SK-N-SH (cell line): ENCODE measurements around the gene CDIPT. TPM values are rescaled to one million over a fixed set of nuclear protein-coding genes. Genes with fewer than 3 reads are reported as not detected.

Source experiments
- CTCF ChIA-PET: fragments of 300-600, 350-600 bp; formaldehyde crosslinking; extraction: SDS; loops from one replicate; lab custom pipeline; 2021; lab: Yijun Ruan, JAX
- POLR2A ChIA-PET: fragments of 350-600 bp; sonication (Branson Sonifier 250); formaldehyde crosslinking; extraction: SDS; loops from one replicate; lab custom pipeline; 2020; ENCODE audit warnings: antibody characterized with exemption, inconsistent platforms; lab: Yijun Ruan, JAX
- DNase-seq: peaks from one replicate; pipeline ENCODE4 v3.0.0; 2012
- H2AFZ ChIP-seq: fragments of 200-600 bp; sonication (generic); 2 replicates; pipeline ENCODE4 v1.8.1; 2016; ENCODE audit warnings: antibody characterized with exemption, mild to moderate bottlenecking, low read depth
- H3F3A ChIP-seq: fragments of 200-600 bp; sonication (generic); replicated peaks from 2 replicates; pipeline ENCODE3; 2016; ENCODE audit warnings: antibody characterized with exemption, mild to moderate bottlenecking; ENCODE audit not compliant: insufficient read depth
- H3K27ac ChIP-seq, 2 experiments: fragments of 200-500 bp in 1 of 2; fragments of 200-600 bp in 1 of 2; sonication (Bioruptor generic) in 1 of 2; sonication (generic), shearing (Covaris generic) in 1 of 2; 2 replicates each; pipeline versions ENCODE4 v1.5.1 to v1.6.1; 2014 to 2016; ENCODE audit warnings: low read depth in 2 of 2, inconsistent platforms in 1 of 2, low read length in 1 of 2, mild to moderate bottlenecking in 1 of 2, mixed read lengths in 1 of 2
- H3K27me3 ChIP-seq: fragments of 200-600 bp; sonication (generic), shearing (Covaris generic); 2 replicates; pipeline ENCODE4 v1.6.1; 2016; ENCODE audit warnings: mixed run types; ENCODE audit not compliant: insufficient read depth
- H3K36me3 ChIP-seq, 2 experiments: fragments of 200-500 bp in 1 of 2; fragments of 200-600 bp in 1 of 2; sonication (Bioruptor generic) in 1 of 2; sonication (generic) in 1 of 2; replicated peaks in 1 of 2; 2 replicates each; pipeline versions ENCODE3 to v1.5.1; 2014 to 2016; ENCODE audit warnings: low read length in 1 of 2, mild to moderate bottlenecking in 1 of 2; ENCODE audit not compliant: insufficient read depth in 2 of 2, control insufficient read depth in 1 of 2
- H3K4me1 ChIP-seq, 2 experiments: fragments of 200-500 bp in 1 of 2; fragments of 200-600 bp in 1 of 2; sonication (Bioruptor generic) in 1 of 2; sonication (generic), shearing (Covaris generic) in 1 of 2; 2 replicates each; pipeline versions ENCODE4 v1.5.1 to v1.6.1; 2014 to 2016; ENCODE audit warnings: low read depth in 1 of 2, low read length in 1 of 2, mixed run types in 1 of 2; ENCODE audit not compliant: insufficient read depth in 2 of 2, control insufficient read depth in 1 of 2
- H3K4me2 ChIP-seq: fragments of 200-600 bp; sonication (generic), shearing (Covaris generic); 2 replicates; pipeline ENCODE4 v1.6.1; 2017; ENCODE audit warnings: mixed run types
- H3K4me3 ChIP-seq, 2 experiments: fragments of 200-500 bp in 1 of 2; fragments of 200-600 bp in 1 of 2; sonication (Bioruptor generic) in 1 of 2; sonication (generic), shearing (Covaris generic) in 1 of 2; 2 replicates each; pipeline versions ENCODE4 v1.5.1 to v1.8.1; 2014 to 2016; ENCODE audit warnings: low read depth in 2 of 2, inconsistent platforms in 1 of 2, low read length in 1 of 2, mild to moderate bottlenecking in 1 of 2, mixed read lengths in 1 of 2, moderate library complexity in 1 of 2
- H3K79me2 ChIP-seq: fragments of 200-600 bp; sonication (generic); 2 replicates; pipeline ENCODE4 v1.8.1; 2017; ENCODE audit warnings: mild to moderate bottlenecking; ENCODE audit not compliant: insufficient read depth
- H3K9ac ChIP-seq: fragments of 200-600 bp; sonication (generic); 2 replicates; pipeline ENCODE4 v1.6.1; 2017; ENCODE audit warnings: mixed run types
- H3K9me2 ChIP-seq: fragments of 200-600 bp; sonication (generic); 2 replicates; pipeline ENCODE4 v1.6.1; 2017; ENCODE audit warnings: mixed run types
- H3K9me3 ChIP-seq: fragments of 200-600 bp; sonication (generic); 2 replicates; pipeline ENCODE4 v1.6.1; 2017; ENCODE audit warnings: mixed run types, mild to moderate bottlenecking, moderate library complexity
- H4K20me1 ChIP-seq: fragments of 200-600 bp; sonication (generic); 2 replicates; pipeline ENCODE4 v1.6.1; 2017; ENCODE audit warnings: mild to moderate bottlenecking, mixed run types; ENCODE audit not compliant: insufficient read depth
- CHD2 ChIP-seq: fragments of 150-350 bp; IDR thresholded peaks from 2 replicates; pipeline ENCODE4 v1.6.1; 2018; ENCODE audit warnings: low read length; ENCODE audit not compliant: partially characterized antibody
- EP300 ChIP-seq, 2 experiments: IDR thresholded peaks; 2 replicates each; pipeline versions ENCODE4 v1.4.0 to v1.6.1; 2012; ENCODE audit warnings: borderline replicate concordance in 1 of 2, low read depth in 1 of 2, low read length in 1 of 2
- GATA2 ChIP-seq: sonication (generic); formaldehyde crosslinking; IDR thresholded peaks from 2 replicates; pipeline ENCODE4 v1.5.0; 2020; ENCODE audit warnings: mild to moderate bottlenecking, missing genetic modification reagents
- JUND ChIP-seq: IDR thresholded peaks from 2 replicates; pipeline ENCODE4 v1.4.0; 2012
- MEF2A ChIP-seq: IDR thresholded peaks from 2 replicates; pipeline ENCODE4 v1.4.0; 2012; ENCODE audit warnings: low read depth, borderline replicate concordance
- NRF1 ChIP-seq: IDR thresholded peaks from 2 replicates; pipeline ENCODE4 v1.6.1; 2012; ENCODE audit warnings: low read depth, mild to moderate bottlenecking, low read length
- RXRA ChIP-seq: IDR thresholded peaks from 2 replicates; pipeline ENCODE4 v1.4.0; 2012; ENCODE audit warnings: low read depth, mild to moderate bottlenecking, borderline replicate concordance
- SIN3A ChIP-seq: IDR thresholded peaks from 2 replicates; pipeline ENCODE4 v1.6.1; 2012; ENCODE audit warnings: low read depth, mild to moderate bottlenecking, low read length, moderate library complexity, borderline replicate concordance
- SMC3 ChIP-seq: IDR thresholded peaks from 2 replicates; pipeline ENCODE4 v1.6.1; 2012; ENCODE audit warnings: low read depth, low read length, improper control_type of control experiment
- TAF1 ChIP-seq: IDR thresholded peaks from 2 replicates; pipeline ENCODE4 v1.6.1; 2012; ENCODE audit warnings: low read depth, mild to moderate bottlenecking, low read length, moderate library complexity, borderline replicate concordance
- TCF12 ChIP-seq: IDR thresholded peaks from 2 replicates; pipeline ENCODE4 v1.4.0; 2012
- TEAD4 ChIP-seq: IDR thresholded peaks from 2 replicates; pipeline ENCODE4 v1.4.0; 2012; ENCODE audit warnings: mild to moderate bottlenecking, borderline replicate concordance; ENCODE audit not compliant: insufficient read depth
- YY1 ChIP-seq: IDR thresholded peaks from 2 replicates; pipeline ENCODE4 v1.4.0; 2012; ENCODE audit warnings: low read depth, mild to moderate bottlenecking
- WGBS: methylation state at CpG from one replicate; pipeline ENCODE4 v1.1.6; 2017; ENCODE audit warnings: low lambda C conversion rate; 5-methylcytosine and 5-hydroxymethylcytosine counted together
- polyA plus RNA-seq, 3 experiments: library from polyadenylated mRNA; depleted of rRNA; stranded (reverse); fragments of >200 nt; gene quantifications; 2 replicates each; pipeline ENCODE4 v1.2.3, GENCODE V29; 2012
- TF ChIP-seq, protein P1 (sequence below): IDR thresholded peaks from 2 replicates; pipeline ENCODE4; 2012
- TF ChIP-seq, protein P2 (sequence below): IDR thresholded peaks from 2 replicates; pipeline ENCODE4 v1.4.0; 2012; ENCODE audit warnings: low read depth, borderline replicate concordance
- TF ChIP-seq, protein P3 (sequence below): fragments of 150-350 bp; IDR thresholded peaks from 2 replicates; pipeline ENCODE4 v1.6.1; 2016; ENCODE audit warnings: mild to moderate bottlenecking, low read depth, low read length

The CDIPT gene
- polyA plus RNA-seq, 1 of the 3 experiments (the other 2 are of a cell fraction), result 90.7 TPM

DNA sequence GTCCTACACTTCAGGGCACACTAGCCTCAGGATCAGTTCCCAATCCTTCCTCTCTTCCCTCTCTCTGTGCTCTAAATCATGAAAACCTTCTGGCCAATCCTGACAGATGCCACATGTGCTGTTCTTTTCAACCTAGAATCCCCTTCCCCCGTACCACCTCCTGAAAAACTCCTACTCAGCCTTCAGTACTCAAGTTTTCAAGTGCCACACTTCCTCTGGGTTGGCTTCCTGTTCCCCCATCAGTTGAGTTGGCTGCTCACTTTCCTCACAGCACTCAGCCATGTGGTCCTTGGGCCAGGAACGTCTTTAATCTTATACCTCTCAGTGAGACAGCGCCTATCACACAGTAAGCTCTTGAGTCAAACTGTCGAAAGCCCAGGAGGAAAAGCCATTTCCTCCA is 40.6 kb upstream of the CDIPT start (continued):
- TF ChIP-seq, protein P1, sequence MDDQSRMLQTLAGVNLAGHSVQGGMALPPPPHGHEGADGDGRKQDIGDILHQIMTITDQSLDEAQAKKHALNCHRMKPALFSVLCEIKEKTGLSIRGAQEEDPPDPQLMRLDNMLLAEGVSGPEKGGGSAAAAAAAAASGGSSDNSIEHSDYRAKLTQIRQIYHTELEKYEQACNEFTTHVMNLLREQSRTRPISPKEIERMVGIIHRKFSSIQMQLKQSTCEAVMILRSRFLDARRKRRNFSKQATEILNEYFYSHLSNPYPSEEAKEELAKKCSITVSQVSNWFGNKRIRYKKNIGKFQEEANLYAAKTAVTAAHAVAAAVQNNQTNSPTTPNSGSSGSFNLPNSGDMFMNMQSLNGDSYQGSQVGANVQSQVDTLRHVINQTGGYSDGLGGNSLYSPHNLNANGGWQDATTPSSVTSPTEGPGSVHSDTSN, result no peak
- TF ChIP-seq CHD2 (no peak), TAF1 (no peak), RXRA (no peak)

DNA sequence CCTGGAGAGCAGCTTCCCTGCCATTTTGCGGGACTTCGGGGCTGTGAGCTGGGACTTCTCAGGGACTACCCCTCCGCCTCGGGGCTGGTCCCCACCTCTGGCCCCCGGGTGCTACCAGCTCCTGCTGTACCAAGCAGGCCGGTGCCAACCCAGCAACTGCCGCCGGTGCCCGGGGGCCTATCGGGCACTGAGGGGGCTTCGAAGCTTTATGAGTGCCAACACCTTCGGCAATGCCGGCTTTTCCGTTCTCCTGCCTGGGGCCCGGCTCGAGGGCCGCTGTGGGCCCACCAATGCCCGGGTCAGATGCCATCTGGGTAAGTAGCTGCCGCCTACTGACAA is 38.5 kb upstream of the CDIPT start:
- CTCF ChIA-PET, result interaction anchor here (0.7 to 3.3 kb wide), 9 partner anchors 10 to 94 kb away, joined by 3 to 13 read pairs (median 4); partner anchors contain the start of genes PAGR1 and PRRT2

DNA sequence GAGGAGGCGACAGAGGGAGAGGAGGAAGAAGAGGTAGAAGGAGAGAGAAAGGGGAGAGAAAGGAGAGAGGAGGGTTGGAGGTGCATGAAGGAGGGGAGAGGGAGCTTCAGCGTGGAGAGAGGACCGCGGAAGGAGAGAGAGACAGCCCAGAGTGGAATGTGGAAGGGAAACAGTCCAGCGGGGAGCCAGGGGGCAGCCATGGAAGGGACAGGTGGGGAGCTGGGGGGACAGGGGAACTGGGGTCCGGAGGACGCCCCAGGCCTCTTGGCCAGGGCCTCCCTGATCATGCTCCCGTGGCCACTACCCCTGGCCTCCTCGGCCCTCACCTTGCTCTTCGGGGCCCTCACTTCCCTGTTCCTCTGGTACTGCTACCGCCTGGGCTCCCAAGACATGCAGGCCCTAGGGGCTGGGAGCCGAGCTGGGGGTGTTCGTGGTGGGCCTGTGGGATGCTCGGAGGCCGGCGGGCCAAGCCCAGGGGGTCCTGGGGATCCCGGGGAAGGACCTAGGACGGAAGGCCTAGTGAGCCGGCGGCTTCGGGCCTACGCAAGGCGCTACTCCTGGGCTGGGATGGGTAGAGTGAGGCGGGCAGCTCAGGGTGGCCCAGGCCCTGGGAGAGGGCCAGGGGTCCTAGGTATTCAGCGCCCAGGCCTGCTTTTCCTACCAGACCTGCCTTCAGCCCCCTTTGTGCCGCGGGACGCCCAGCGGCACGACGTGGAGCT is 38.0 kb upstream of the CDIPT start:
- POLR2A ChIA-PET, result interaction anchor here (0.6 to 3.2 kb wide), 8 partner anchors 10 to 207 kb away, joined by 3 to 12 read pairs (median 4); partner anchors contain the start of genes KCTD13, PAGR1, TAOK2 and TLCD3B
- peaks cover 0 to 4% of the 10 kb centered on the region in 2 experiments for H3K36me3 ChIP-seq
- peak overlapping the region; percentile 100 for H3K4me2 ChIP-seq
- H3K27ac ChIP-seq, result peak overlapping the region; percentile 90 to 94
- peak overlapping the region; percentile 58; the same call in 1 of the 2 replicates for H2AFZ ChIP-seq
- peak overlapping the region; percentile 87 for H3K9ac ChIP-seq
- 7% methylated on average over 9 of the region's 31 CpGs for WGBS
- H3K9me3 ChIP-seq, result no peaks in the 10 kb centered on the region
- H3K9me2 ChIP-seq, result no peaks in the 10 kb centered on the region
- 0 out of 2 replicates have a peak, but pooled peaks cover 3% of the 10 kb centered on the region for H4K20me1 ChIP-seq
- H3K4me1 ChIP-seq, result peaks cover 0 to 20% of the 10 kb centered on the region in 2 experiments; a peak in 1 of 4 replicates
- H3K79me2 ChIP-seq, result peaks cover 39% of the 10 kb centered on the region
- H3F3A ChIP-seq, result peaks cover 15% of the 10 kb centered on the region
- CTCF ChIA-PET, result interaction anchor here (0.7 to 3.3 kb wide), 13 partner anchors 11 to 131 kb away, joined by 3 to 14 read pairs (median 4); partner anchors contain the start of genes KCTD13, KIF22, PAGR1 and PRRT2
- peak; percentile 64 for DNase-seq
- peak overlapping the region; percentile 54 to 89 for H3K4me3 ChIP-seq
- no peaks in the 10 kb centered on the region for H3K27me3 ChIP-seq
- TF ChIP-seq, protein P2, sequence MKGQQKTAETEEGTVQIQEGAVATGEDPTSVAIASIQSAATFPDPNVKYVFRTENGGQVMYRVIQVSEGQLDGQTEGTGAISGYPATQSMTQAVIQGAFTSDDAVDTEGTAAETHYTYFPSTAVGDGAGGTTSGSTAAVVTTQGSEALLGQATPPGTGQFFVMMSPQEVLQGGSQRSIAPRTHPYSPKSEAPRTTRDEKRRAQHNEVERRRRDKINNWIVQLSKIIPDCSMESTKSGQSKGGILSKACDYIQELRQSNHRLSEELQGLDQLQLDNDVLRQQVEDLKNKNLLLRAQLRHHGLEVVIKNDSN, result no peak
- no peak for TF ChIP-seq RXRA
- TF ChIP-seq TCF12, result no peak
- no peak for TF ChIP-seq EP300 (IDR thresholded peaks at IDR 0.05; ENCODE audit: borderline replicate concordance in 1 of 2, low read depth in 1 of 2, low read length in 1 of 2)
- TF ChIP-seq JUND, result no peak
- TF ChIP-seq NRF1, result no peak
- TF ChIP-seq, protein P1, result no peak
- TF ChIP-seq, protein P3, sequence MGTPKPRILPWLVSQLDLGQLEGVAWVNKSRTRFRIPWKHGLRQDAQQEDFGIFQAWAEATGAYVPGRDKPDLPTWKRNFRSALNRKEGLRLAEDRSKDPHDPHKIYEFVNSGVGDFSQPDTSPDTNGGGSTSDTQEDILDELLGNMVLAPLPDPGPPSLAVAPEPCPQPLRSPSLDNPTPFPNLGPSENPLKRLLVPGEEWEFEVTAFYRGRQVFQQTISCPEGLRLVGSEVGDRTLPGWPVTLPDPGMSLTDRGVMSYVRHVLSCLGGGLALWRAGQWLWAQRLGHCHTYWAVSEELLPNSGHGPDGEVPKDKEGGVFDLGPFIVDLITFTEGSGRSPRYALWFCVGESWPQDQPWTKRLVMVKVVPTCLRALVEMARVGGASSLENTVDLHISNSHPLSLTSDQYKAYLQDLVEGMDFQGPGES, result no peak
- no peak for TF ChIP-seq SIN3A
- TF ChIP-seq YY1, result no peak
- TF ChIP-seq SMC3, result no peak
- TF ChIP-seq TEAD4, result no peak
- TF ChIP-seq TAF1, result no peak
- TF ChIP-seq GATA2 (CRISPR knock-in tag), result no peak

More for the DNA sequence above, 38.5 kb upstream of the CDIPT start:
- H3K4me3 ChIP-seq, result peak overlapping the region; percentile 54 to 89
- no peaks in the 10 kb centered on the region for H3K9me3 ChIP-seq
- DNase-seq, result peak; percentile 59
- POLR2A ChIA-PET, result interaction anchor here (0.6 to 3.2 kb wide), 7 partner anchors 10 to 207 kb away, joined by 3 to 12 read pairs (median 4); partner anchors contain the start of genes KCTD13, TAOK2 and TLCD3B
- H3K9me2 ChIP-seq, result no peaks in the 10 kb centered on the region
- peaks cover 0 to 20% of the 10 kb centered on the region in 2 experiments; a peak in 1 of 4 replicates for H3K4me1 ChIP-seq
- no peak overlapping the region for H2AFZ ChIP-seq
- no peaks in the 10 kb centered on the region for H3K27me3 ChIP-seq
- peak overlapping the region; percentile 100 for H3K4me2 ChIP-seq
- H3K27ac ChIP-seq, result peak overlapping the region; percentile 90 to 94
- WGBS, result 19% methylated on average over 6 of the region's 19 CpGs
- H3K79me2 ChIP-seq, result peaks cover 39% of the 10 kb centered on the region
- H3K9ac ChIP-seq, result peak overlapping the region; percentile 87
- peak; percentile 53; the same call in 1 of the 2 replicates for TF ChIP-seq YY1
- TF ChIP-seq, protein P3, result no peak
- TF ChIP-seq CHD2, result no peak
- no peak for TF ChIP-seq RXRA
- TF ChIP-seq MEF2A, result no peak
- peaks cover 15% of the 10 kb centered on the region for H3F3A ChIP-seq
- peaks cover 3 to 4% of the 10 kb centered on the region in 2 experiments for H3K36me3 ChIP-seq
- H4K20me1 ChIP-seq, result 0 out of 2 replicates have a peak, but pooled peaks cover 3% of the 10 kb centered on the region
